SK-N-SH treated with all-trans-retinoic acid at 6 μM for 48 hours (cell line): ENCODE data around the gene SPOCD1.

Source experiments
- ATAC-seq: fragments of 200-7000 bp; cut with Tn5 transposase; 3 replicates; pipeline ENCODE4 v1.9.1; 2020; ENCODE audit warnings: mild to moderate bottlenecking, moderate library complexity
- BACH2 ChIP-seq: fragments of 250-450 bp; sonication (Bioruptor Pico); IDR thresholded peaks from 2 replicates; pipeline ENCODE4 v1.9.0; 2021; ENCODE audit warnings: mild to moderate bottlenecking, borderline replicate concordance
- CREB5 ChIP-seq: fragments of 250-450 bp; sonication (Bioruptor Pico); IDR thresholded peaks from 2 replicates; pipeline ENCODE4 v1.5.1; 2020; ENCODE audit warnings: low read depth, mild to moderate bottlenecking, moderate library complexity
- CSDC2 ChIP-seq: fragments of 250-450 bp; sonication (Bioruptor Pico); IDR thresholded peaks from 2 replicates; pipeline ENCODE4 v1.5.0; 2020; ENCODE audit warnings: mild to moderate bottlenecking, moderate library complexity
- CSRNP3 ChIP-seq: fragments of 250-450 bp; sonication (Bioruptor Pico); IDR thresholded peaks from 2 replicates; pipeline ENCODE4 v1.5.1; 2021; ENCODE audit warnings: mild to moderate bottlenecking, moderate library complexity
- ESRRG ChIP-seq: fragments of 250-450 bp; sonication (Bioruptor Pico); IDR thresholded peaks from 2 replicates; pipeline ENCODE4 v1.6.1; 2021; ENCODE audit warnings: mild to moderate bottlenecking
- GLIS3 ChIP-seq: fragments of 250-450 bp; sonication (Bioruptor Pico); IDR thresholded peaks from 2 replicates; pipeline ENCODE4 v1.5.0; 2020; ENCODE audit warnings: mild to moderate bottlenecking, moderate library complexity
- ISL1 ChIP-seq: fragments of 250-450 bp; sonication (Bioruptor Pico); IDR thresholded peaks from 2 replicates; pipeline ENCODE4 v2.1.2; 2022; ENCODE audit warnings: mild to moderate bottlenecking, moderate library complexity
- OSR1 ChIP-seq: fragments of 250-450 bp; sonication (Bioruptor Pico); IDR thresholded peaks from 2 replicates; pipeline ENCODE4 v1.8.0; 2022; ENCODE audit warnings: moderate library complexity, mild to moderate bottlenecking, inconsistent platforms
- PATZ1 ChIP-seq: fragments of 250-450 bp; sonication (Bioruptor Pico); IDR thresholded peaks from 2 replicates; pipeline ENCODE4 v1.8.0; 2020; ENCODE audit warnings: mild to moderate bottlenecking, moderate library complexity, borderline replicate concordance
- POU6F1 ChIP-seq: fragments of 250-450 bp; sonication (Bioruptor Pico); IDR thresholded peaks from 2 replicates; pipeline ENCODE4 v1.8.0; 2021; ENCODE audit warnings: low read depth, mild to moderate bottlenecking, moderate library complexity, borderline replicate concordance
- PPARA ChIP-seq: fragments of 250-450 bp; sonication (Bioruptor Pico); IDR thresholded peaks from 2 replicates; pipeline ENCODE4 v1.5.0; 2020; ENCODE audit warnings: mild to moderate bottlenecking, borderline replicate concordance
- RARB ChIP-seq: fragments of 250-450 bp; sonication (Bioruptor Pico); IDR thresholded peaks from 2 replicates; pipeline ENCODE4 v1.8.0; 2021; ENCODE audit warnings: mild to moderate bottlenecking, moderate library complexity
- SNAI2 ChIP-seq: fragments of 250-450 bp; sonication (Bioruptor Pico); IDR thresholded peaks from 2 replicates; pipeline ENCODE4 v1.5.0; 2020; ENCODE audit warnings: mild to moderate bottlenecking, moderate library complexity
- TCF4 ChIP-seq: fragments of 250-450 bp; sonication (Bioruptor Pico); IDR thresholded peaks from 2 replicates; pipeline ENCODE4 v1.8.0; 2021; ENCODE audit warnings: mild to moderate bottlenecking, moderate library complexity, borderline replicate concordance
- TOX ChIP-seq: fragments of 250-450 bp; sonication (Bioruptor Pico); IDR thresholded peaks from 2 replicates; pipeline ENCODE4 v1.8.0; 2021; ENCODE audit warnings: mild to moderate bottlenecking, moderate library complexity, borderline replicate concordance
- TSHZ2 ChIP-seq: fragments of 250-450 bp; sonication (Bioruptor Pico); IDR thresholded peaks from 2 replicates; pipeline ENCODE4 v1.5.0; 2020; ENCODE audit warnings: mild to moderate bottlenecking, moderate library complexity
- ZC3H10 ChIP-seq: fragments of 250-450 bp; sonication (Bioruptor Pico); IDR thresholded peaks from 2 replicates; pipeline ENCODE4 v1.5.1; 2021; ENCODE audit warnings: mild to moderate bottlenecking, moderate library complexity
- ZFP3 ChIP-seq: fragments of 250-450 bp; sonication (Bioruptor Pico); IDR thresholded peaks from 2 replicates; pipeline ENCODE4 v1.5.0; 2020; ENCODE audit warnings: mild to moderate bottlenecking, moderate library complexity
- ZNF565 ChIP-seq: fragments of 450-650 bp; formaldehyde crosslinking; conservative IDR thresholded peaks from 2 replicates; pipeline ENCODE4 v1.5.0; 2020; ENCODE audit warnings: low read depth, mild to moderate bottlenecking, moderate library complexity
- ZNF70 ChIP-seq: fragments of 450-650 bp; formaldehyde crosslinking; IDR thresholded peaks from 2 replicates; pipeline ENCODE4 v1.5.0; 2020; ENCODE audit warnings: mild to moderate bottlenecking, moderate library complexity
- ZNF8 ChIP-seq: fragments of 450-650 bp; formaldehyde crosslinking; IDR thresholded peaks from 2 replicates; pipeline ENCODE4 v1.5.0; 2020; ENCODE audit warnings: mild to moderate bottlenecking, moderate library complexity

SPOCD1 gene

GRCh38 chr1:31807273-31808048 is 8.4 kb downstream of the SPOCD1 start:
- TF ChIP-seq CSRNP3 (CRISPR knock-in tag) (no peak), CSDC2 (CRISPR knock-in tag) (no peak), GLIS3 (CRISPR knock-in tag) (no peak), ZC3H10 (CRISPR knock-in tag) (no peak), ZFP3 (no peak), ESRRG (no peak), RARB (no peak), PPARA (no peak), POU6F1 (CRISPR knock-in tag) (no peak), ZNF8 (CRISPR knock-in tag) (no peak), SNAI2 (CRISPR knock-in tag) (no peak), ZNF70 (no peak), ZNF565 (CRISPR knock-in tag) (no peak), CREB5 (no peak), ISL1 (CRISPR knock-in tag) (no peak), TCF4 (no peak)

GRCh38 chr1:31805318-31805717 is 10.5 kb downstream of the SPOCD1 start:
- TF ChIP-seq ISL1 (CRISPR knock-in tag), result no peak
- no peak for TF ChIP-seq OSR1 (CRISPR knock-in tag)
- no peak for TF ChIP-seq ZNF8 (CRISPR knock-in tag)
- no peak for TF ChIP-seq GLIS3 (CRISPR knock-in tag)
- TF ChIP-seq BACH2 (CRISPR knock-in tag), result no peak
- no peak for TF ChIP-seq ZNF565 (CRISPR knock-in tag)
- TF ChIP-seq PATZ1, result no peak
- no peak for TF ChIP-seq TOX (CRISPR knock-in tag)
- no peak for TF ChIP-seq TSHZ2
- no peak for TF ChIP-seq CREB5
- TF ChIP-seq CSDC2 (CRISPR knock-in tag), result no peak
- no peak for TF ChIP-seq PPARA
- ATAC-seq, result no peak

More at GRCh38 chr1:31807273-31808048, 8.4 kb downstream of the SPOCD1 start:
- ATAC-seq, result no peak
